Activated CD4-positive, alpha-beta T cell treated with anti-CD3 and anti-CD28 coated beads, Interleukin-2, amount 10 ng/mL, durations not matched to agents 24 days and 14 days (primary cell): ENCODE data around the gene NUCB2. TPM values are rescaled to one million over a fixed set of nuclear protein-coding genes. Genes with fewer than 3 reads are reported as not detected.
A peak's percentile ranks its signal among the peaks of the same experiment; 100 is the strongest.
"Not testable (repeated sequence)": the region's sequence is repeated elsewhere in the genome, so short reads cannot be mapped to it uniquely, and the experiment has no call there.

Experiments used
- DNase-seq: peaks from one replicate; pipeline ENCODE4 v3.0.0; 2022
- H3K27ac Mint-ChIP-seq: one replicate; pipeline ENCODE4 v1.8.0; 2022; ENCODE audit warnings: mild to moderate bottlenecking, mixed read lengths
- H3K27me3 Mint-ChIP-seq: one replicate; pipeline ENCODE4 v1.8.0; 2022; ENCODE audit warnings: mixed read lengths
- H3K36me3 Mint-ChIP-seq: one replicate; pipeline ENCODE4 v1.8.0; 2022; ENCODE audit warnings: low read depth, mild to moderate bottlenecking, mixed read lengths
- H3K4me1 Mint-ChIP-seq: one replicate; pipeline ENCODE4 v1.8.0; 2021; ENCODE audit warnings: mixed read lengths
- H3K4me3 Mint-ChIP-seq: one replicate; pipeline ENCODE4 v1.8.0; 2022; ENCODE audit warnings: mild to moderate bottlenecking, moderate library complexity, mixed read lengths
- H3K9me3 Mint-ChIP-seq: one replicate; pipeline ENCODE4 v1.8.0; 2021; ENCODE audit warnings: mixed read lengths
- intact Hi-C: fragments of 100-400 bp; cut with micrococcal nuclease; formaldehyde crosslinking; loops from one replicate; pipeline ENCODE4 v1.15.1; 2023
- total RNA-seq: library from RNA; stranded (reverse); gene quantifications from 2 replicates; pipeline ENCODE4 v1.2.3, GENCODE V29; 2022

NUCB2 gene
- total RNA-seq, 1 donor from 2014 or later = 48.6 TPM

DNA sequence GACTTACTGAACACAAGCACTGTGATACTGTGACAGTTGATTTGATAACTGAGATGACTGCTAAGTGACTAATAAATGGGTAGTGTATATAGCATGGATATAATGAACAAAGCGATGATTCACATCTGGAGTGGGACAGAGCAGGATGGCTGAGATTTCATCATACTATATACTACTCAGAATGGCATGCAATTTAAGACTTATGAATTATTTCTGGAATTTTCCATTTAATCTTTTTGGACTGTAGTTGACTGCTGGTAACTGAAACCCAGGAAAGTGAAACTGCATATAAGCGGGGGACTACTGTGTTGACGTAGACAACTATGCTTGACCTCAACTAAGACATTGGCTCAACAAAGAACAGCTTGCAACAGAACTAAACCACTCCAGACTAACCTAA lies 20.0 kb upstream of the NUCB2 start:
- Mint-ChIP-seq H3K4me3 (no peak overlapping the region), H3K27me3 (peaks cover 16% of the 10 kb centered on the region), H3K36me3 (no peaks in the 10 kb centered on the region), H3K4me1 (peaks cover 12% of the 10 kb centered on the region), H3K9me3 (no peaks in the 10 kb centered on the region), H3K27ac (peak overlapping the region; percentile 12)
- intact Hi-C loops = no loop called here
- no peak for DNase-seq

GRCh38 chr11:17257196-17257595 lies 19.3 kb upstream of the NUCB2 start:
- Mint-ChIP-seq H3K9me3 (no peaks in the 10 kb centered on the region), H3K27me3 (peaks cover 12% of the 10 kb centered on the region), H3K36me3 (no peaks in the 10 kb centered on the region), H3K4me3 (no peak overlapping the region), H3K27ac (no peak overlapping the region), H3K4me1 (peaks cover 12% of the 10 kb centered on the region)
- no peak for DNase-seq
- intact Hi-C loops = no loop called here

GRCh38 chr11:17258670-17259069 lies 17.9 kb upstream of the NUCB2 start:
- H3K4me1 Mint-ChIP-seq = peaks cover 13% of the 10 kb centered on the region

DNA sequence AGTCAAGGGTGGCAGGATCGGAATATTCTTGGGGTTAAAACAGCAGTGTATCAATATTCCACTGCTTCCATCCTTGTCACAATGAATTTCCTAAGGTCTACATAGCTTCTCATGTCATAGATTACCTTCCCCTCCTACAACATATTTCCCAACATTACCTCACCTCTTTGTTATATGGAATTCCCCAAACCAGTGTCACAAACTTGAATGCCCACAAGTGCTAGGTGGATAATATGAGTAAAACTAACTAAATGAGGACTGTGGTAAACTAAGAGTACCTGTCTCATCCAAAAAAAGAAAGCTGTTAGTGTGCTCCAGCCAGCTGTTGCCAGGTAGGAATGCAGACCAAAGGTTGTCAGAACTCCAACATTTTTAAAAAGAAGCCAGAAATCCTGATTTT lies 17.0 kb upstream of the NUCB2 start:
- Mint-ChIP-seq H3K36me3 (no peaks in the 10 kb centered on the region), H3K9me3 (no peaks in the 10 kb centered on the region), H3K4me1 (peaks cover 16% of the 10 kb centered on the region), H3K4me3 (no peak overlapping the region), H3K27me3 (peaks cover 13% of the 10 kb centered on the region), H3K27ac (no peak overlapping the region)
- intact Hi-C loops = no loop called here
- DNase-seq = no peak

More at GRCh38 chr11:17258670-17259069, 17.9 kb upstream of the NUCB2 start:
- no peaks in the 10 kb centered on the region for H3K36me3 Mint-ChIP-seq
- H3K9me3 Mint-ChIP-seq = no peaks in the 10 kb centered on the region
- no peak for DNase-seq
- H3K27me3 Mint-ChIP-seq = peaks cover 10% of the 10 kb centered on the region
- intact Hi-C loops = no loop called here
- no peak overlapping the region for H3K4me3 Mint-ChIP-seq
- no peak overlapping the region for H3K27ac Mint-ChIP-seq

- H3K27ac Mint-ChIP-seq = no peak overlapping the region
- peaks cover 16% of the 10 kb centered on the region for H3K4me1 Mint-ChIP-seq
- no peak for DNase-seq
- no peaks in the 10 kb centered on the region for H3K9me3 Mint-ChIP-seq
- intact Hi-C loops = no loop called here
- no peaks in the 10 kb centered on the region for H3K36me3 Mint-ChIP-seq
- H3K27me3 Mint-ChIP-seq = peaks cover 18% of the 10 kb centered on the region
- no peak overlapping the region for H3K4me3 Mint-ChIP-seq
These were observed 16.5 kb upstream of the NUCB2 start for GRCh38 chr11:17260020-17260419.

DNA sequence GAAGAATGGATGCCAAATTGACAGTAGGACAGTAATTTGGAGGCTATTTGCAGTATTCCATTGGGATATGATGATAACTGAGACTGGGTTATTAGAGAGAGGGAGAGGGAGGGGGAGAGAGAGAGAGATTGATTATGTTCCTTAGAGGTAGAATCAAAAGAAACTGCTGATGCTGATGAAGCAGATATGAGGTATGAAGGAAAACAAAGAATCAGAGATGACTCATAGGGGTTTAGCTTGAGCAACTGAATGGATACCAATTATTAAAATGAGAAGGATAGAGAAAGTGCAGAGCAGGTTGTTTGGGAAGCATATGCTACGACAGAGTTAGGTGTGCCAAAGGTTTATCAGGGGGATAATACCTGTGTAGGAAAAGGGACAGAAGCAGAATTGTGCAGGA lies 12.8 kb upstream of the NUCB2 start:
- H3K4me3 Mint-ChIP-seq = no peak overlapping the region
- no peak overlapping the region for H3K27ac Mint-ChIP-seq
- H3K27me3 Mint-ChIP-seq = peaks cover 31% of the 10 kb centered on the region
- DNase-seq = no peak
- no peaks in the 10 kb centered on the region for H3K36me3 Mint-ChIP-seq
- H3K4me1 Mint-ChIP-seq = peaks cover 17% of the 10 kb centered on the region
- intact Hi-C loops = no loop called here
- H3K9me3 Mint-ChIP-seq = no peaks in the 10 kb centered on the region

GRCh38 chr11:17266781-17267180 lies 9.8 kb upstream of the NUCB2 start:
- H3K4me1 Mint-ChIP-seq = peaks cover 19% of the 10 kb centered on the region
- H3K36me3 Mint-ChIP-seq = no peaks in the 10 kb centered on the region
- peaks cover 31% of the 10 kb centered on the region for H3K27me3 Mint-ChIP-seq
- DNase-seq = no peak
- intact Hi-C loops = no loop called here
- H3K9me3 Mint-ChIP-seq = no peaks in the 10 kb centered on the region
- no peak overlapping the region for H3K27ac Mint-ChIP-seq
- no peak overlapping the region for H3K4me3 Mint-ChIP-seq

DNA sequence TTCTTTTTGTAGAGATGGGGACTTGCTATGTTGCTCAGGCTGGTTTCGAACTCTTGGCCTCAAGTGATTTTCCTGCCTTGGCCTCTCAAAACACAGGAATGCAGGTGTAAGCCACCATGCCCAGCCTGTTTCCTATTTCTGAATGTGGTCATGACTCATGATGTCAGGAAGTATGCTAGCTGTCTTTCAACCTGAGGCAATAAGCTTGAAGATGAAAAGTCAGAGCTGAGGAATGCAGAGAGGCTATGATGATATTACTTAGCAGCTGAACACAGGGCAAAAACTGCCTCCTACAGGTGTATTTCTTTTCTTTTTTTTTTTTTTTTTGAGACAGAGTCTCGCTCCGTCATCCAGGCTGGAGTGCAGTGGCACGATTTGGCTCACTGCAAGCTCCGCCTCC lies 9.0 kb upstream of the NUCB2 start:
- Mint-ChIP-seq H3K9me3 (no peaks in the 10 kb centered on the region), H3K27me3 (peaks cover 31% of the 10 kb centered on the region), H3K4me1 (peaks cover 19% of the 10 kb centered on the region), H3K36me3 (no peaks in the 10 kb centered on the region), H3K27ac (no peak overlapping the region), H3K4me3 (no peak overlapping the region)
- peak; percentile 64 for DNase-seq
- intact Hi-C loops = no loop called here

GRCh38 chr11:17268500-17268899 lies 8.0 kb upstream of the NUCB2 start:
- H3K9me3 Mint-ChIP-seq, H3K36me3 Mint-ChIP-seq, H3K27ac Mint-ChIP-seq, H3K4me3 Mint-ChIP-seq, DNase-seq, intact Hi-C loops: not testable (repeated sequence)
- H3K4me1 Mint-ChIP-seq = peaks cover 25% of the 10 kb centered on the region
- H3K27me3 Mint-ChIP-seq = peaks cover 29% of the 10 kb centered on the region

GRCh38 chr11:17268902-17269301 lies 7.6 kb upstream of the NUCB2 start:
- no peak for DNase-seq
- Mint-ChIP-seq H3K4me3 (no peak overlapping the region), H3K27ac (no peak overlapping the region), H3K9me3 (no peaks in the 10 kb centered on the region), H3K36me3 (no peaks in the 10 kb centered on the region), H3K4me1 (peaks cover 23% of the 10 kb centered on the region), H3K27me3 (peaks cover 26% of the 10 kb centered on the region)
- intact Hi-C loops = no loop called here

- no peak for DNase-seq
- peaks cover 2% of the 10 kb centered on the region for H3K36me3 Mint-ChIP-seq
- H3K4me3 Mint-ChIP-seq = no peak overlapping the region
- H3K27me3 Mint-ChIP-seq = peaks cover 2% of the 10 kb centered on the region
- peaks cover 36% of the 10 kb centered on the region for H3K4me1 Mint-ChIP-seq
- intact Hi-C loops = loop anchor here (10.0 kb wide), 2 partner anchors 742 to 1122 kb away; partner anchors contain the start of genes LDHA and SERGEF
- no peak overlapping the region for H3K27ac Mint-ChIP-seq
- H3K9me3 Mint-ChIP-seq = no peaks in the 10 kb centered on the region
These were observed 3.7 kb upstream of the NUCB2 start for GRCh38 chr11:17272801-17273200.

- intact Hi-C loops = loop anchor here (10.0 kb wide), 2 partner anchors 742 to 1122 kb away; partner anchors contain the start of genes LDHA and SERGEF
These were observed 3.3 kb upstream of the NUCB2 start for GRCh38 chr11:17273211-17273610.

GRCh38 chr11:17273668-17274282 lies 2.8 kb upstream of the NUCB2 start:
- Mint-ChIP-seq H3K27ac (no peak overlapping the region), H3K36me3 (peaks cover 2% of the 10 kb centered on the region), H3K9me3 (no peaks in the 10 kb centered on the region), H3K4me3 (no peak overlapping the region), H3K4me1 (peaks cover 40% of the 10 kb centered on the region), H3K27me3 (peaks cover 2% of the 10 kb centered on the region)
- intact Hi-C loops = loop anchor here (10.0 kb wide), 2 partner anchors 741 to 1121 kb away; partner anchors contain the start of genes LDHA and SERGEF
- peak; percentile 65 for DNase-seq

More at GRCh38 chr11:17273211-17273610, 3.3 kb upstream of the NUCB2 start:
- Mint-ChIP-seq H3K27me3 (peaks cover 2% of the 10 kb centered on the region), H3K4me1 (peaks cover 36% of the 10 kb centered on the region), H3K4me3 (no peak overlapping the region), H3K9me3 (no peaks in the 10 kb centered on the region), H3K27ac (no peak overlapping the region), H3K36me3 (peaks cover 2% of the 10 kb centered on the region)
- DNase-seq = no peak

DNA sequence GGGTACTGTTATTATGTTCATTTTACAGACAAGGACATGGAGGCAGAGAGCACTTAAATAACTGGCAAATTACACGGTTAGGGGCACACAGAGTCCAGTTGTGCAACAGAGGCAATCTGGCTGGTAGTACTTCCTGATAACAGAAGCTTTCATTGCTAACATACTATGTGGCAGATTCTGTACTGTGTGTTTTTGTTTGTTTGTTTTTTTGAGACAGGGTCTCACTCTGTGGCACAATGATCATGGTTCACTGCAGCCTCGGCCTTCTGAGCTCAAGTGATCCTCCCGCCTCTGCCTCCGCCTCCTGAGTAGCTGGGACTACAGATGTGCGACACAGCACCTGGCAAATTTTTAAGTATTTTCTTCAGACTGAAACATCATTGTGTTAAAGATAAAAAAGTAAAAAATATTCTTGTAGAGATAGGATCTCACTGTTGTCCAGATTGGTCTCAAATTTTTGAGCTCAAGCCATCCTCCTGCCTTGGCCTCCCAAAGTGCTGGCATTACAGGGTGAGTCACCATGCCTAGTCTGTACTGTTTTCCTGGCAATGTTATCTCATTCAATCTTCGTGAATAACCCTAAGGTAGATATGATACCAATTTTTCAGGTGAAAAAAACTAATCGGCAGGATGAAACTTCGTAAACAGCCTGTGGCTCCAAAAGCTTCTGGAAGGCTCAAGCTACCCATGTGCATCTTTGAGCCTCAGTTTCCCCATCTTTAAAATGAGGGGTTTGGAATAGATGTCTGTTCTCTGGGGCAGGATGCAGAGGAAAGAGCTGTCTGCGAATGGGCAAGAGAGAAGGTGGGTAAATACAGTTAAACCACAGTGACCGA lies 921 bp upstream of the NUCB2 start:
- Mint-ChIP-seq H3K27ac (peak overlapping the region; percentile 85), H3K36me3 (peaks cover 6% of the 10 kb centered on the region), H3K4me1 (peaks cover 44% of the 10 kb centered on the region), H3K9me3 (no peaks in the 10 kb centered on the region), H3K27me3 (peaks cover 2% of the 10 kb centered on the region), H3K4me3 (peak overlapping the region; percentile 83)
- peak; percentile 59 for DNase-seq
- intact Hi-C loops = loop anchor here (1.0 to 10.0 kb wide), 8 partner anchors 39 to 1119 kb away; partner anchors contain the start of genes LDHA, NCR3LG1, RPS13 and SERGEF
